Activated CD4-positive, alpha-beta T cell treated with anti-CD3 and anti-CD28 coated beads for 36 hours (primary cell): ENCODE data around the gene CACTIN. TPM values are rescaled to one million over a fixed set of nuclear protein-coding genes. Genes with fewer than 3 reads are reported as not detected.
"Not testable (repeated sequence)": the region's sequence is repeated elsewhere in the genome, so short reads cannot be mapped to it uniquely, and the experiment has no call there.

ENCODE experiments used
- ATAC-seq: fragments of 200-7000 bp; cut with Tn5 transposase; one replicate; pipeline ENCODE4 v1.10.0; 2021; ENCODE audit warnings: mild to moderate bottlenecking, moderate library complexity
- CTCF ChIA-PET: fragments of 350-600 bp; sonication (Branson Sonifier 250); formaldehyde crosslinking; loops from one replicate; lab custom pipeline; 2021; ENCODE audit warnings: antibody characterized with exemption; lab: Charles Lee
- POLR2A ChIA-PET: fragments of 350-600 bp; sonication (Branson Sonifier 250); formaldehyde crosslinking; loops from one replicate; lab custom pipeline; 2021; ENCODE audit warnings: antibody characterized with exemption, inconsistent platforms; lab: Charles Lee
- DNase-seq: peaks from one replicate; pipeline ENCODE4 v3.0.0-alpha.2; 2020
- H3K27ac Mint-ChIP-seq: one replicate; pipeline ENCODE4 v1.8.0; 2021; ENCODE audit warnings: mixed read lengths
- H3K27me3 Mint-ChIP-seq: one replicate; pipeline ENCODE4 v1.8.0; 2021; ENCODE audit warnings: mixed read lengths
- H3K36me3 Mint-ChIP-seq: one replicate; pipeline ENCODE4 v1.8.0; 2021; ENCODE audit warnings: low read depth, mixed read lengths
- H3K4me1 Mint-ChIP-seq: one replicate; pipeline ENCODE4 v1.8.0; 2021; ENCODE audit warnings: mixed read lengths
- H3K4me3 Mint-ChIP-seq: one replicate; pipeline ENCODE4 v1.8.0; 2021; ENCODE audit warnings: mild to moderate bottlenecking, moderate library complexity, mixed read lengths
- H3K9me3 Mint-ChIP-seq: one replicate; pipeline ENCODE4 v1.8.0; 2021; ENCODE audit warnings: low read depth, mixed read lengths
- intact Hi-C, 2 experiments: fragments of 100-400 bp; cut with DNase I in 1 of 2; cut with micrococcal nuclease in 1 of 2; formaldehyde crosslinking; loops; one replicate each; pipeline versions ENCODE4 v1.14.2 to v1.15.1; 2022 to 2024; cut with DNase I, micrococcal nuclease
- total RNA-seq, 2 experiments: library from RNA; stranded (reverse); gene quantifications; one replicate each; pipeline ENCODE4 v1.2.3, GENCODE V29; 2021

Gene CACTIN
- total RNA-seq, 2 experiments from 2014 or later = 28.0 to 33.6 TPM

DNA sequence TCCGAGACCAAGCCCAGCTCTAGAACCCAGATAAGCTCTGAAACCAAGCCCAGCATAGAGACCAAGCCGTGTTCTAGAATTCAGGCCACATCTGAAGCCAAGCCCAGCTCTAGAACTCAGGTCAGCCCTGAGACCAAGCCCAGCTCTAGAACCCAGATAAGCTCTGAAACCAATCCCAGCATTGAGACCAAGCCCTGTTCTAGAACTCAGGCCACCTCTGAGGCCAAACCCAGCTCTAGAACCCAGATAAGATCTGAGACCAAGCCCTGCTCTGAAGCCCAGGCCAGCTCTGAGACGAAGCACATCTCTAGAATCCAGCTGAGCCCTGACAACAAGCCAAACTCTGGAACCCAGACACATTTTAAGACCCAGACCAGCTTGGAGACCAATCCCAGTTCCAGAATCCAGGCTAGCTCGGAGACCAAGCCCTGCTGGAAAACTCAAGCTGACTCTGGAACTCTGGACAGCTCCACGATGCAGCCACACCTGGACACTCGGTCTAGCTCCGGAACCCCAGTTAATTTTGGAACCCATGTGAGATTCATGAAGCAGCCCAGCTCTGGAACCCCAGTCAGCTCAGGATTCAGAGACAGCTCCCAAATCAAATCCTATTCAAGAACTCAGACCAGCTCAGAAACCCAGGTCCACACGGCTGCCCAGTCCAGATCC is 35.5 kb downstream of the CACTIN start:
- DNase-seq (no peak), ATAC-seq (no peak)
- Mint-ChIP-seq H3K9me3 (no peaks in the 10 kb centered on the region), H3K27me3 (no peaks in the 10 kb centered on the region), H3K36me3 (no peaks in the 10 kb centered on the region), H3K4me3 (no peak overlapping the region), H3K4me1 (no peaks in the 10 kb centered on the region), H3K27ac (no peak overlapping the region)
- ChIA-PET POLR2A (no interaction called here), CTCF (interaction anchor here (0.6 to 2.4 kb wide), 7 partner anchors 9 to 63 kb away, joined by 3 to 7 read pairs (median 5); partner anchors contain the start of gene MFSD12)
- intact Hi-C loops = no loop called here

DNA sequence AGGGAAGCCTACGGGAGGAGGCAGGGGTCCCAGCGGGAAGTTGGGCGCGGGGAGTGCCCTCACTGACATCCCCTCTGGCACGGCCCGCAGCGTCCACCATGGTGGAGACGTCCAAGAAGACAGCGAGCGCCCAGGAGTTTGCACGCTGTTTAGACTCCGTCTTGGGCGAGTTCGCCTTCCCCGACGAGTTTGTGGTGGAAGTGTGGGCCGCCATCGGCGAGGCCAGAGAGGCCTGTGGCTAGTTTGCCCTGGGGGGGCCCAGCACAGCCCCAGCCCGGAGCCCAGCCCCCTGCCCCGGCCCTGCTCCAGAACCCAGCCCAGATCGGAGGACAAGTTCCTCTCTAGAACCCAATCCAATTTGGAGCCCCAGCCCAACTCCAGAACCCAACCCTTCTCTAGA is 36.6 kb downstream of the CACTIN start:
- H3K9me3 Mint-ChIP-seq = no peaks in the 10 kb centered on the region
- no peak for ATAC-seq

GRCh38 chr19:3589439-3589838 is 37.2 kb downstream of the CACTIN start:
- no peak overlapping the region for H3K4me3 Mint-ChIP-seq
- CTCF ChIA-PET = interaction anchor here (2.4 kb wide), 1 partner anchor 32 kb away, joined by 6 read pairs; the partner anchor contains the start of gene MFSD12
- no peaks in the 10 kb centered on the region for H3K36me3 Mint-ChIP-seq
- ATAC-seq (no peak), DNase-seq (no peak)
- POLR2A ChIA-PET = no interaction called here
- intact Hi-C loops = no loop called here
- no peaks in the 10 kb centered on the region for H3K4me1 Mint-ChIP-seq
- H3K27me3 Mint-ChIP-seq = no peaks in the 10 kb centered on the region
- no peaks in the 10 kb centered on the region for H3K9me3 Mint-ChIP-seq
- no peak overlapping the region for H3K27ac Mint-ChIP-seq

More for the DNA sequence above, 36.6 kb downstream of the CACTIN start:
- H3K27me3 Mint-ChIP-seq = no peaks in the 10 kb centered on the region
- intact Hi-C loops = no loop called here
- no peak for DNase-seq
- ChIA-PET POLR2A (no interaction called here), CTCF (interaction anchor here (0.6 to 2.4 kb wide), 3 partner anchors 33 to 117 kb away, joined by 3 to 6 read pairs (median 5); partner anchors contain the start of gene MFSD12)
- H3K27ac Mint-ChIP-seq = no peak overlapping the region
- H3K4me1 Mint-ChIP-seq = no peaks in the 10 kb centered on the region
- no peaks in the 10 kb centered on the region for H3K36me3 Mint-ChIP-seq
- no peak overlapping the region for H3K4me3 Mint-ChIP-seq

GRCh38 chr19:3586707-3587346 is 39.8 kb downstream of the CACTIN start:
- no peak for DNase-seq
- POLR2A ChIA-PET = no interaction called here
- no peaks in the 10 kb centered on the region for H3K36me3 Mint-ChIP-seq
- H3K27ac Mint-ChIP-seq = no peak overlapping the region
- CTCF ChIA-PET = interaction anchor here (0.6 to 1.0 kb wide), 4 partner anchors 18 to 326 kb away, joined by 3 to 6 read pairs (median 3); no protein-coding TSS in a partner anchor
- no peaks in the 10 kb centered on the region for H3K4me1 Mint-ChIP-seq
- intact Hi-C loops = loop anchor here in 1 of 2 experiments (1.0 to 2.0 kb wide), 2 partner anchors 32 to 119 kb away; no protein-coding TSS in a partner anchor
- H3K4me3 Mint-ChIP-seq = no peak overlapping the region
- no peaks in the 10 kb centered on the region for H3K27me3 Mint-ChIP-seq
- no peak for ATAC-seq
- H3K9me3 Mint-ChIP-seq = no peaks in the 10 kb centered on the region

DNA sequence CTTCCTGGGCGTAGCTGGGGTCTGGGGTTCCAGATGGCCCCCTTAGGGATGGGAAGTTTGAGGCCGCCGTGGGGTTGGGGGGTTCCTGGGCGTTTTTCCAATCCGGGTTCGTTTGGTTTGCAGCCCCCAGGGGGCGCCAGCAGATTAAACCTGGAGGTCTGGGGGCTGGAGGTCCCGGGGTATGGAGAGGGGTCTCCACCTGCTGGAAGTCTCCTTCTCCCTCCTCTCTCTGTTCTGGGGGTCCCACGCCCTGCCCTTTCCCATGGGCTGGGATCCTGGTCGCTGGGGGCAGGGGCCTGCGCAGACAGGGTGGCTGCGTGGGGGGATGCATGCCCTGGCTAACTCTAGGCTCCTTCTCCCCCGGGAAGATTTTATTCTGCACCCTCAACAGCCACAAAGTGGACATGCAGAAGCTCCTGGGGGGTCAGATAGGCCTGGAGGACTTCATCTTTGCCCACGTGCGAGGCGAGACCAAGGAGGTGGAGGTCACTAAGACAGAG is 40.4 kb downstream of the CACTIN start:
- intact Hi-C loops = loop anchor here in 1 of 2 experiments (1.0 to 2.0 kb wide), 2 partner anchors 33 to 120 kb away; no protein-coding TSS in a partner anchor
- ChIA-PET POLR2A (interaction anchor here (0.6 kb wide), 1 partner anchor 45 kb away, joined by 7 read pairs; no protein-coding TSS in a partner anchor), CTCF (interaction anchor here (0.6 to 1.4 kb wide), 7 partner anchors 11 to 69 kb away, joined by 3 to 6 read pairs (median 3); no protein-coding TSS in a partner anchor)
- H3K36me3 Mint-ChIP-seq = no peaks in the 10 kb centered on the region
- no peak overlapping the region for H3K4me3 Mint-ChIP-seq
- DNase-seq (peak; percentile 63), ATAC-seq (no peak)
- H3K27ac Mint-ChIP-seq = no peak overlapping the region
- no peaks in the 10 kb centered on the region for H3K27me3 Mint-ChIP-seq
- no peaks in the 10 kb centered on the region for H3K4me1 Mint-ChIP-seq
- no peaks in the 10 kb centered on the region for H3K9me3 Mint-ChIP-seq

DNA sequence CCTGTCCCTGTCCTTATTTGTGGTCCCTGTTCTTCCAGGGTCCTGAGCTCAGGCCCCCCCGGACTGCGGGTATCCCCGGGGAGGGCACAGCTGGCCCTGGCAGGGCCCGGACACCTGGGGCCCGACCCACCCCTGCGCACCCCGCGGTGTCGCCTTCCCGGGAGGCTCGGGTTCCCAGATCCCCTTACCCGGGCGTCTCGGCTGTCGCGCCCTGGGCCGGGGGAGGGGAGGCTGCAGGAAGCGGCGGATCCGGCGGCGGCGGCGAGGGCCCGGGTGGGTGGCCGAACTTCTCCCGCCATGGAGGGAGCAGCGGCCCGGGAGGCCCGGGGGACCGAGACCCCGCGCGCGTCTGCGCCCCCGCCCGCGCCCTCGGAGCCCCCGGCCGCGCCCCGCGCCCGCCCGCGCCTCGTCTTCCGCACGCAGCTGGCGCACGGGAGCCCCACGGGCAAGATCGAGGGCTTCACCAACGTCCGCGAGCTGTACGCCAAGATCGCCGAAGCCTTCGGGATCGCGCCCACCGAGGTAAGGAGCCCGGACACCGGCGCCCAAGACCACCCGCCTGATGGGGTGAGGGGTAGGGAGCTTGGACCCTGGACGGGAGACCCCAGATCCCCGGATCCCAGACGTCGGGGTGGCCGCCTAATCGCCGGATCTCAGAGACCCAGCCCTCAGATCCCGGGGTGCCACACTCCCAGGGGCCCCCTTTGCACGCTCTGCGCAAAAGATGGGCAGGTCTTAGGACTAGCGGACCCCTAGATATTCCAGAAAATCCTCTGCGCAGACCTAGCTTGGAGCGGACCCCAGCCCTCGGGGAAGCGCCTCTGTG is 41.1 kb downstream of the CACTIN start, which contains the start of gene GIPC3:
Gene GIPC3 (plus strand): TSS at position 178 of the 826 bp plus-strand sequence. CDS start 120 bp downstream, at position 298.
- H3K27me3 Mint-ChIP-seq = no peaks in the 10 kb centered on the region
- no peaks in the 10 kb centered on the region for H3K36me3 Mint-ChIP-seq
- peak; percentile 42 for ATAC-seq
- H3K4me1 Mint-ChIP-seq = no peaks in the 10 kb centered on the region
- intact Hi-C loops = loop anchor here in 1 of 2 experiments (1.0 to 2.0 kb wide), 2 partner anchors 33 to 121 kb away; no protein-coding TSS in a partner anchor
- no peaks in the 10 kb centered on the region for H3K9me3 Mint-ChIP-seq
- no peak within 1 kb of the TSS for H3K4me3 Mint-ChIP-seq
- CTCF ChIA-PET = interaction anchor here (0.6 to 1.4 kb wide), 9 partner anchors 11 to 301 kb away, joined by 3 to 6 read pairs (median 3); no protein-coding TSS in a partner anchor
- H3K27ac Mint-ChIP-seq = no peak within 1 kb of the TSS
- POLR2A ChIA-PET = interaction anchor here (0.6 kb wide), 2 partner anchors 45 to 157 kb away, joined by 4 to 7 read pairs; no protein-coding TSS in a partner anchor
- peak; percentile 28 for DNase-seq

- intact Hi-C loops, ATAC-seq, H3K9me3 Mint-ChIP-seq, H3K36me3 Mint-ChIP-seq, H3K27me3 Mint-ChIP-seq, H3K27ac Mint-ChIP-seq, H3K4me3 Mint-ChIP-seq, DNase-seq, H3K4me1 Mint-ChIP-seq: not testable (repeated sequence)
- ChIA-PET POLR2A (interaction anchor here (0.8 kb wide), 1 partner anchor 38 kb away, joined by 3 read pairs; no protein-coding TSS in a partner anchor), CTCF (interaction anchor here (0.6 to 1.2 kb wide), 7 partner anchors 14 to 925 kb away, joined by 3 to 6 read pairs (median 3); no protein-coding TSS in a partner anchor)
These were observed 42.4 kb downstream of the CACTIN start for GRCh38 chr19:3584036-3584802.

DNA sequence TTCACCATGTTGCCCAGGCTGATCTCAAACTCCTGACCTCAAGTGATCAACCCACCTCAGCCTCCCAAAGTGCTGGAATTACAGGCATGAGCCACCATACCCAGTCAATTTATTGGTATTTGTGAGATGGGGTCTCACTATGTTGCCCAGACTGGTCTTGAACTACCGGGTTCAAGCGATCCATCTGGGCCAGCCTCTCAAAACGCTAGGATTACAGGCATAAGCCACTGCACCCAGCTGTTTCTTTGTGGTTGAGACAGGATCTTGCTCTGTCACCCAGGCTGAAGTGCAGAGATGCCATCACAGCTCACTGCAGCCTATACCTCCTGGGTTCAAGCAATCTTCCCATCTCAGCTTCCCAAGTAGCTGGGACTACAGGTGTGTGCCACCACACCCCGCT is 44.8 kb downstream of the CACTIN start:
- POLR2A ChIA-PET = interaction anchor here (0.6 kb wide), 1 partner anchor 64 kb away, joined by 4 read pairs; no protein-coding TSS in a partner anchor

GRCh38 chr19:3580156-3580934 is 46.2 kb downstream of the CACTIN start:
- Mint-ChIP-seq H3K36me3 (peaks cover 2% of the 10 kb centered on the region), H3K9me3 (no peaks in the 10 kb centered on the region), H3K27me3 (no peaks in the 10 kb centered on the region), H3K4me3 (no peak overlapping the region), H3K4me1 (no peaks in the 10 kb centered on the region), H3K27ac (no peak overlapping the region)
- ATAC-seq (no peak), DNase-seq (no peak)
- intact Hi-C loops = no loop called here
- ChIA-PET CTCF (no interaction called here), POLR2A (interaction anchor here (1.1 kb wide), 1 partner anchor 12 kb away, joined by 3 read pairs; no protein-coding TSS in a partner anchor)

More for the DNA sequence above, 44.8 kb downstream of the CACTIN start:
- H3K9me3 Mint-ChIP-seq, H3K4me1 Mint-ChIP-seq, H3K4me3 Mint-ChIP-seq, ATAC-seq, DNase-seq, H3K27me3 Mint-ChIP-seq, H3K36me3 Mint-ChIP-seq, H3K27ac Mint-ChIP-seq, intact Hi-C loops: not testable (repeated sequence)
- CTCF ChIA-PET = interaction anchor here (0.5 to 1.5 kb wide), 2 partner anchors 10 to 223 kb away, joined by 3 to 7 read pairs; no protein-coding TSS in a partner anchor
